ENCODE results near the gene CEND1. TPM values are rescaled to one million over a fixed set of nuclear protein-coding genes. Genes with fewer than 3 reads are reported as not detected.

Gene CEND1
- polyA plus RNA-seq, 1 donor from 2014 or later, result 0.99 TPM

GRCh38 chr11:764322-765024, 25.4 kb downstream of the CEND1 start:
- Mint-ChIP-seq H3K27me3 (no peaks in the 10 kb centered on the region), H3K9me3 (no peaks in the 10 kb centered on the region), H3K4me1 (peaks cover 0 to 5% (median 2%) of the 10 kb centered on the region in 3 donors), H3K36me3 (no peaks in the 10 kb centered on the region), H3K4me3 (no peak overlapping the region), H3K27ac (no peak overlapping the region)

GRCh38 chr11:763549-764321, 26.2 kb downstream of the CEND1 start:
- Mint-ChIP-seq H3K4me1 (peaks cover 0 to 5% (median 2%) of the 10 kb centered on the region in 3 donors), H3K9me3 (no peaks in the 10 kb centered on the region), H3K27me3 (no peaks in the 10 kb centered on the region), H3K4me3 (no peak overlapping the region), H3K36me3 (no peaks in the 10 kb centered on the region), H3K27ac (peak overlapping the region in 1 of 3 donors; percentile 10)

- Mint-ChIP-seq H3K4me3 (no peak overlapping the region), H3K27me3 (no peaks in the 10 kb centered on the region), H3K27ac (peak overlapping the region in 1 of 3 donors; percentile 10), H3K4me1 (peaks cover 0 to 5% (median 2%) of the 10 kb centered on the region in 3 donors), H3K9me3 (no peaks in the 10 kb centered on the region), H3K36me3 (no peaks in the 10 kb centered on the region)
These were observed 26.8 kb downstream of the CEND1 start for GRCh38 chr11:763073-763463.

DNA sequence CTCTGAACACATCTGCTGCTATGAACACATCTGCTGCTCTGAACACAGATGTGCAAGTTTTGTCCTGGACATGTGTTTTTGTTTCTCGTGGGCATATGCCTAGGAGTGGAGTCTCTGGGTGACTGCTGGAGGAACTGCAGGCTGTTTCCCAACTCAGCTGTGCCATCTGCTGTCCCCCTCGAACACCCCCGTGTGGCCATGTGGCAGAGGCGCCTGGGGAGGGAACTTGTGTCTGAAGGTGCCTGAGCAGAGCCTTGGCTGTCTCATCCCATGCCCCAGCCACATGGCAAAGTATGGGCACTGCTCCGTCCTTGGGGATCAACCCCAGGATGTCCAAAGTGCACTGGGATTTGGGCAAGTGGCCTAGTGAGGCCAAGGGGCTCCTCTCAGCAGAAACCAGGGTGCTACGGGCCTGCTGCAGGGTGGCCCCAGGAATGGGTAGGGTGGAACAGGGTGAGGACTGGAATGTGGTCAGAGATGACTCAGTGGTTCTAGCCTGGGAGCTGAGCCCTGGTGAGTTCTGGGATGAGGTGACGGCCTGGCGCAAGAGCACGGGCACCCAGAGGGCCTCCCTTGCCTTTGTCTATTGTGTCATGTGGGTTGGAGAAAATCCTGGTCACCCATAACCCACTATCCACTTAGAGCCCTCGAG, 27.3 kb downstream of the CEND1 start:
- H3K4me3 Mint-ChIP-seq, result no peak overlapping the region
- H3K27ac Mint-ChIP-seq, result no peak overlapping the region
- H3K36me3 Mint-ChIP-seq, result no peaks in the 10 kb centered on the region

GRCh38 chr11:761526-762108, 28.3 kb downstream of the CEND1 start:
- H3K27me3 Mint-ChIP-seq, result no peaks in the 10 kb centered on the region
- H3K9me3 Mint-ChIP-seq, result no peaks in the 10 kb centered on the region
- no peak overlapping the region for H3K4me3 Mint-ChIP-seq
- no peaks in the 10 kb centered on the region for H3K36me3 Mint-ChIP-seq
- peak overlapping the region in 1 of 3 donors; percentile 12 for H3K27ac Mint-ChIP-seq
- peaks cover 0 to 5% (median 2%) of the 10 kb centered on the region in 3 donors for H3K4me1 Mint-ChIP-seq

More for the DNA sequence above, 27.3 kb downstream of the CEND1 start:
- peaks cover 0 to 5% (median 2%) of the 10 kb centered on the region in 3 donors for H3K4me1 Mint-ChIP-seq
- no peaks in the 10 kb centered on the region for H3K9me3 Mint-ChIP-seq
- H3K27me3 Mint-ChIP-seq, result no peaks in the 10 kb centered on the region

DNA sequence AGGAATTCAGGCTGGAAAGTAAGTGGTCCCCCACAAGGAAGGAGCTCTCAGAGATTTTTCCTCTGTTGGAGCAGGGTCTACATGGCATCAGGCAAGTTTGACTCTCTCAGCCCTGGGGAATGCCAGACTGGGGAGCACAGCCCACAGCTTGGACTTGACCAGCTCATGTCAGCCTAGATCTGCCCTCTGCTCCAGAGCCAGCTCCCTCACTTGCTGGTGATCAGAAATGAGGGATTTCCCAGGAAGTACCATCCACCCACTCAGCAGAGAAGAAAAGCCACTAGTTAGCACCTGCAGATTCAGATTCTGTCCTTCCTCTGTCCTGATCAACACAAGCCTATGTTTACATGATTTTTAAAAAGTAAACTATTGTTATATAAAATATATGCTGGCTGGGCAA, 29.7 kb downstream of the CEND1 start:
- Mint-ChIP-seq H3K27ac (no peak overlapping the region), H3K4me3 (no peak overlapping the region), H3K36me3 (no peaks in the 10 kb centered on the region), H3K9me3 (no peaks in the 10 kb centered on the region), H3K27me3 (no peaks in the 10 kb centered on the region), H3K4me1 (peaks cover 0 to 2% (median under 1%) of the 10 kb centered on the region in 3 donors)

DNA sequence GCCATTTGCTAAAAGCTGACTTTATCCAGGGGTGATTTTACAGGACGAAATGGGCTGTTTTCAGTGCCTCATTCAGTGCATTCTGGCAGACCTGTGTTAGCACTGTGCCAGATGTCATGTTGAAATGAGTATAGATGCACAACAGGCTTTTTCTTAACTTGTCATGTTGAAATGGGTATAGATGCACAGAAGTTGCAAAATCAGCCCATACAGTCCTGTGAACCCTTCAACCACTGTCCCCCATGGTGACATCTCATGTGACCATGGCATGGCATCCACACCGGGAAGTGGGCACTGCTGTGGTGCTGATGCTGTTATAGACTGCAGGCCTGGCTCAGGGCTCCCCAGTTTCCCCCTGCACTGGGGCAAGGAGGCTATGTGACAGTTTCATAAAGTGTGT, 40.2 kb downstream of the CEND1 start:
- no peaks in the 10 kb centered on the region for H3K36me3 Mint-ChIP-seq
- H3K4me3 Mint-ChIP-seq, result peak overlapping the region in 2 of 4 donors; percentile 45 to 65
- peaks cover 12 to 21% (median 18%) of the 10 kb centered on the region in 3 donors for H3K4me1 Mint-ChIP-seq
- H3K9me3 Mint-ChIP-seq, result no peaks in the 10 kb centered on the region
- H3K27me3 Mint-ChIP-seq, result no peaks in the 10 kb centered on the region
- H3K27ac Mint-ChIP-seq, result peak overlapping the region in 1 of 3 donors; percentile 23

DNA sequence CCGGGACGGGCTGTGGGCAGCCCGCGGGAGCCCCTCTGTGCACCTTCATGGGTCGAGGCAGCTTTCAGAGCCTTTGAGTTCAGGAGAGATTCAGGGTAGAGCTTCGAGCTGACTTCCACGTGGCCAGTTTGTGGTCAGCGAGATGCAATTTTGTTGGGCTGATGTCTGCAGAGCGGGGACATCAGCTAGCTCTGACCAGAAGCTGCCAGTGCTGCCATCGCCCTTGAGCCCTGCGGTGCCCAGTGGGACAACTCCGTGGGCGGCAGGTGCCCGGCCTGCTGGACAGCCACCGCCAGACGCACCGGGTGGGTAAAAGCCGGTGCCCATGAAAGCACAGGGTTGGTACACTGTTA, 41.9 kb downstream of the CEND1 start:
- Mint-ChIP-seq H3K36me3 (no peaks in the 10 kb centered on the region), H3K4me1 (peaks cover 12 to 21% (median 18%) of the 10 kb centered on the region in 3 donors), H3K27me3 (no peaks in the 10 kb centered on the region), H3K27ac (peak overlapping the region; percentile 47 to 89 (median 88)), H3K4me3 (peak overlapping the region; percentile 85 to 94 (median 90)), H3K9me3 (no peaks in the 10 kb centered on the region)

DNA sequence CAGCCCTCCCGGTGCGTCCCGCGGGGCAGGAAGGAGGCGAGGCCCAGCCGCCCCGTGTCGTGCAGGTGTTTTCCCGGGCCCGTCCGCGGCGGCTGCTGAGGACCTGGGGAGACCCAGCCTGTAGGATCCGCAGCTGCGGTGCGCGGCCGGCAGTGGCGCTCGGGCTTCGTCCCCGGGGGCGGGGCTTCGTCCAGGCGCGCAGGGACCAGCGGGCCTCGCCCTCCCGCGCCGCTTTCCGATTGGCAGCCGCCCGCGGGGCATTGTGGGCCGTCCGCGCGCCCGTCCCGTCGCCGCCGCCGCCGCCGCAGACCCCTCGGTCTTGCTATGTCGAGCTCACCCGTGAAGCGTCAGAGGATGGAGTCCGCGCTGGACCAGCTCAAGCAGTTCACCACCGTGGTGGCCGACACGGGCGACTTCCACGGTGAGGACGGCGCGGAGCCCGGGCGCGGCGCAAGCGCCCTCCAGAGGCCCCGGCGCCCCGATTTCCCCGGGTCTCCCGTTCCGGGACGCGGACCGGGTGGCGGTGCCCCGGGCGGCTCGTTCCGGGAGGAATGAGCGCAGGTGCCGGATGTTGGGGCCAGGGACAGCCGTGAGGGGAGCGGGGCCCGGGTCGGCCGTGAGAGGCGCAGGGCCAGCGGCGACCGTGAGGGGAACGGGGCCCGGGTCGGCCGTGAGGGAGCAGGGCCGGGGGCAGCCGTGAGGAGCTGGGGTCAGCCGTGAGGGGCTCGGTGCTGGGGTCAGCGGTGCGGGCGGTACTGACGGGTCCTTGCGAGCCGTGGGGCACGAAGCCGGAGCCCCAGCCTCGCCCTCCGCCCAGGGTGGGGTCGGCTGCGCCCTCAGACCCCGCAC, 42.5 kb downstream of the CEND1 start, which contains the start of gene TALDO1:
Gene TALDO1, plus strand, starts transcription at position 307 of the 849 bp plus-strand sequence. Its CDS starts 18 bp downstream, at position 325.
- peak within 1 kb of the TSS; percentile 47 to 89 (median 89) for H3K27ac Mint-ChIP-seq
- H3K36me3 Mint-ChIP-seq, result no peaks in the 10 kb centered on the region
- peak within 1 kb of the TSS; percentile 85 to 97 (median 94) for H3K4me3 Mint-ChIP-seq
- peaks cover 12 to 21% (median 16%) of the 10 kb centered on the region in 3 donors for H3K4me1 Mint-ChIP-seq
- no peaks in the 10 kb centered on the region for H3K9me3 Mint-ChIP-seq
- no peaks in the 10 kb centered on the region for H3K27me3 Mint-ChIP-seq

DNA sequence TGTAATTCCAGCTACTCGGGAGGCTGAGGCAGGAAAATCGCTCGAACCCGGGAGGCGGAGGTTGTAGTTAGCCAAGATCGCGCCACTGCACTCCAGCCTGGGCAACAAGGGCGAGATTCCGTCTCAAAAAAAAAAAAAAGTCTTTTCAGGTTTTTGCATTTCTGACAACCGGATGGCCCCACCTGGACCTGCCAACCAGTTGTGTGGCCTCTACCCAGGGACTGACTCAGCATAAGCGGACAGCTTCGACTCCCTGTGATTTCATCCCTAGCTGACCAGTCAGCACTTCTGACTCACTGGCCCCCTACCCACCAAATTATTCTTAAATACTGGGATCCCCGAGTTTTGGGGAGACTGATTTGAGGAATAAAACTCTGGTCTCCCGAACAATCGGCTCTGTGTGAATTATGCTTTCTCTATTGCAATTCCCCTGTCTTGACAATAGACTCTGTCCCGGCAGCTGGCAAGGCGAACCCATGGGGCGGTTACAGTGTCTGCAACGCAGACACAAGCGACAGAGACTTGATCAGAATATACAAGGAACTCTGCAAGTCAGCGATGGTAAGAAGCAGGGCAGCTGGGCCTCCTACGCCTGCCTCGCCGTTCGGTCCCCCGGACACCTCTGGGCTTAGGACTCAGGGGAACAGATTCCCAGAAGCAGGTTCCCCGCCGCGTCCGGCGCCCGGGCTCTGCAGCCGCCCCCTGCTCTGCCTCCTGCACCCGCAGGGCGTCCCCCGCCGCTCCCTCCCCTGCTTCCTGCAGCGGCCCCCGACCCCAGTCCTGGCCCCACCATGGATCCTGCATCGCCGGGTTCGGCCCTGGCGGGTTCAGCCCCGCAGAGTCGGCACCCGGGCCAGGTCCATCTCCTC, 43.4 kb downstream of the CEND1 start:
- no peaks in the 10 kb centered on the region for H3K36me3 Mint-ChIP-seq
- peak overlapping the region; percentile 45 to 89 (median 80) for H3K27ac Mint-ChIP-seq
- no peaks in the 10 kb centered on the region for H3K9me3 Mint-ChIP-seq
- H3K4me3 Mint-ChIP-seq, result peak overlapping the region; percentile 85 to 97 (median 94)
- peaks cover 12 to 21% (median 14%) of the 10 kb centered on the region in 3 donors for H3K4me1 Mint-ChIP-seq
- H3K27me3 Mint-ChIP-seq, result no peaks in the 10 kb centered on the region

DNA sequence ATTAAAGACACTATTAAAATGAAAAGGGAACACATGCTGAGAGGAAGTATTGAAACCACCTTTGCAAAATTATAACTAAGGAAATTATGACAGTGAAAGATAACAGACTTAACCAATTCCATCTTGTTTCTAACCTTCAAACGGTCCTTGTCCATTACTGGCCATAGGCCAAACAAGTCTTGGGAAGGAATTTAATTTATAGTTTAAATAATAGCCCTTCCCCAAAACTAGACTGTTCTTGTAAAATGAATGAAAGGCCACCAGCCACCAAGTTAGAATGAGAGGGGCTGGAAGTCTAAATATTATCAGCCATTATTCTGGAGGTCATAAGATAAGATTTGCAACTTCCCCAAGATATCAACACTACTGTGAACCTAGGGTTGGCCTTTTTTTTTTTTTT, 44.5 kb downstream of the CEND1 start:
- Mint-ChIP-seq H3K4me1 (peaks cover 12 to 17% (median 14%) of the 10 kb centered on the region in 3 donors), H3K4me3 (peak overlapping the region in 1 of 4 donors; percentile 20), H3K27ac (no peak overlapping the region), H3K36me3 (no peaks in the 10 kb centered on the region), H3K9me3 (no peaks in the 10 kb centered on the region), H3K27me3 (no peaks in the 10 kb centered on the region)

DNA sequence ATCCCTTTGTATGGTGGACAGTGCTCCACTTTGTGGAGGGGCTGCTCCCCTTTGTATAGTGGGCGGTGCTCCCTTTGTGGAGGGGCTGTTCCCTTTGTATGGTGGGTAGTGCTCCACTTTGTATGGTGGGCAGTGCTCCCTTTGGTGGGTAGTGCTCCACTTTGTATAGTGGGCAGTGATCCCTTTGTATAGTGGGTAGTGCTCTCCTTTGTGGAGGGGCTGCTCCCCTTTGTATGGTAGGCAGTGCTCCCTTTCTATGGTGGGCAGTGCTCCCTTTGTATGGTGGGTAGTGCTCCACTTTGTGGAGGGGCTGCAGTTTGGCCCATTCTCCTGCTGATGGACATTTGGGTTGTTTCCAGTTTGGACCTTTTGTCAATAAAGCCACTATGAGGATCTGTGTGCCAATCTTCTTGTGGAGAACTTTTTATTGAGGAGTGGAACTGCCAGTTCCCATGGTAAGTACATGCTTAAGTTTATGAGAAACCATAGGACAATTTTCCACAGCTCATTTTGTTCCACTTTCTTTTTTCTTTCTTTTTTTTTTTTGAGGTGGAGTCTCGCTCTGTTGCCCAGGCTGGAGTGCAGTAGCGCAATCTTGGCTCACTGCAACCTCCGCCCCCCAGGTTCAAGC, 47.2 kb downstream of the CEND1 start:
- Mint-ChIP-seq H3K27ac (no peak overlapping the region), H3K9me3 (no peaks in the 10 kb centered on the region), H3K36me3 (no peaks in the 10 kb centered on the region), H3K4me3 (no peak overlapping the region), H3K27me3 (peaks cover 10% of the 10 kb centered on the region), H3K4me1 (peaks cover 7 to 13% (median 8%) of the 10 kb centered on the region in 3 donors)

- no peaks in the 10 kb centered on the region for H3K9me3 Mint-ChIP-seq
- peaks cover 12 to 19% (median 13%) of the 10 kb centered on the region in 3 donors for H3K4me1 Mint-ChIP-seq
- no peak overlapping the region for H3K4me3 Mint-ChIP-seq
- H3K36me3 Mint-ChIP-seq, result peaks cover under 1% of the 10 kb centered on the region
- H3K27ac Mint-ChIP-seq, result no peak overlapping the region
- H3K27me3 Mint-ChIP-seq, result peaks cover 15% of the 10 kb centered on the region
These were observed 47.7 kb downstream of the CEND1 start for GRCh38 chr11:742156-742546.
